HFF-Myc (cell line): ENCODE results near the gene MXD4.

ENCODE experiments used
- DNase-seq: peaks from one replicate; pipeline ENCODE4 v3.0.0-alpha.2; 2011; ENCODE audit warnings: low read depth; ENCODE audit errors: extremely low read depth
- H3K4me3 ChIP-seq: replicated peaks from 2 replicates; pipeline ENCODE4 v1.5.1; 2011; ENCODE audit warnings: low read depth, mild to moderate bottlenecking, control low read depth, low read length
- TF ChIP-seq, protein P1 (sequence below): IDR thresholded peaks from 2 replicates; pipeline ENCODE4 v1.5.1; 2012; ENCODE audit warnings: mild to moderate bottlenecking, low read depth, low read length, control low read depth; ENCODE audit errors: missing control alignments

Gene MXD4

DNA sequence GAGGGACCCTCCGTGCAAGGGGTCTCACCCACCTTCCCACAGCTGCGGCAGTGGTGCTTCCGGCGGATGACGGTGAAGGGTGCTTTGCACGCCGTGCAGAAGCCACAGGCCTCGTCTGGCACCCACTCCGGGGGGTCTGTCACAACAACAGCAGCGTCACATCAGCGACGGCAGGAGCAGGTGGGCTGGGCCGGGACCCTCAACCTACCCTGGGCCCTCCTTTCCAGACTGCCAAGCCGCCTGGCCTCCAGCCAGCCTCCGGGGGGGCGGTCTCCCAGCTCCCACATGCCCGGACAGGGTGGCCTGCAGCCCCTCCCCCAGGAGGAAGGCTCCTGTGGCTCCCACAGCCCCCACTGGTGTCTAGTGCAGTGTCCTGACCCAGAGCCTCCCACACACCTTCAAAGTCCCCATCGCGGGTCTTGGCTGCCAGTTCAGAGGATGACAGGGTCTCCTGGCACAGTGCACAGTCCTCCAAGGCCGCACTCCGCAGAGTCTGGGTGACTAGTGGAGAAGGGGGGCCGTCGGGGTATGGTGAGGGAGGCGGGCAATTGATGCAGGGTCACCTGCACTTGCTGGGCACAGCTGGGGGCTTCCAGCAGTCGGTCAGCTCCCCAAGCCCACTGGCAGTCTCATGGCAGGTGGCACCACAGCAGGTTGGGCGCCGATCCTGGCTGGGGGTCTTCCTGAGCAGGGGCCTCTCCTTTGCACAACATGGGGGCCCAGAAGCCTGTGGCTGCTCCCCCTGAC is 9.5 kb upstream of the MXD4 start:
- TF ChIP-seq, protein P1, sequence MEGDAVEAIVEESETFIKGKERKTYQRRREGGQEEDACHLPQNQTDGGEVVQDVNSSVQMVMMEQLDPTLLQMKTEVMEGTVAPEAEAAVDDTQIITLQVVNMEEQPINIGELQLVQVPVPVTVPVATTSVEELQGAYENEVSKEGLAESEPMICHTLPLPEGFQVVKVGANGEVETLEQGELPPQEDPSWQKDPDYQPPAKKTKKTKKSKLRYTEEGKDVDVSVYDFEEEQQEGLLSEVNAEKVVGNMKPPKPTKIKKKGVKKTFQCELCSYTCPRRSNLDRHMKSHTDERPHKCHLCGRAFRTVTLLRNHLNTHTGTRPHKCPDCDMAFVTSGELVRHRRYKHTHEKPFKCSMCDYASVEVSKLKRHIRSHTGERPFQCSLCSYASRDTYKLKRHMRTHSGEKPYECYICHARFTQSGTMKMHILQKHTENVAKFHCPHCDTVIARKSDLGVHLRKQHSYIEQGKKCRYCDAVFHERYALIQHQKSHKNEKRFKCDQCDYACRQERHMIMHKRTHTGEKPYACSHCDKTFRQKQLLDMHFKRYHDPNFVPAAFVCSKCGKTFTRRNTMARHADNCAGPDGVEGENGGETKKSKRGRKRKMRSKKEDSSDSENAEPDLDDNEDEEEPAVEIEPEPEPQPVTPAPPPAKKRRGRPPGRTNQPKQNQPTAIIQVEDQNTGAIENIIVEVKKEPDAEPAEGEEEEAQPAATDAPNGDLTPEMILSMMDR, result no peak
- DNase-seq, result no peak
- no peak overlapping the region for H3K4me3 ChIP-seq

DNA sequence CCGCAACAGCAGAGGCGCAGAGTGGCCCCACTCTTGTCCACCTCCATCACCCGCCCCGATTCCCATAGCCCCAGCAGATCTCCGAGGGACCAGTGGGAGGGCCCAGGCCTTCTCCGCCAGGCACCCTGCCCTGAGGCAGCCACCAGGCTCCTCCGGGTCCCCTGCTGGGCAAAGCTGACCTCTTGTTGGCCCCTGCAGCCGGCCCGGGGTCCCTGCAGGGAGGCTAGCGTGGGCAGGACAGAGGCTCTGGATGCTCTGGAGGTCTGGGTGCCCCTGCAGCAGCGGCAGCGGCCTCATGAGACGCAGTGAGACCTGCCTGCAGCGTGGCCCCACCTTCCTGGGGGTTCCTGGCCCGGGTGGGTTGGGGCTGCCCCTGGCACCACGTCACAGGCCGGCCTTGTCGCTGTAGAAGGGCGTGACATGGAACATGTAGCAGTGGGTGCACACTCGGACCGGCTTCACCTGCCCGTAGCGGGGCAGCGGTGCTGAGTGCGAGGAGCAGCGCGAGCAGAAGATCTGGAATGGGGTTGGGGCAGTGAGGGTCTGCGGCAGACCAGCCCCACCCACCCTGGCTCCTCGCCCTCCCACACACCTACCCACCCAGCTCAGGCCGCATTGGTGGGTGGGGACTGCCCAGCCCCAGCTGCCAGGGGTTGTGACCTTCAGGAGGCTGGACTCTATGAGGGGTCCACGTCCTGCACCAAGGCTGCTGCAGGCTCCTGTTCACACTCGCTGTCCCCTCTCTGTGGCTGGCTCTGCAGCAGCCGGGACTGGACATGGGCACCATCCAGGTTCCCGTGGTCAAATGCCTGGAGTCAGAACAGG is 8.6 kb upstream of the MXD4 start:
- TF ChIP-seq, protein P1, result no peak
- no peak overlapping the region for H3K4me3 ChIP-seq
- no peak for DNase-seq

DNA sequence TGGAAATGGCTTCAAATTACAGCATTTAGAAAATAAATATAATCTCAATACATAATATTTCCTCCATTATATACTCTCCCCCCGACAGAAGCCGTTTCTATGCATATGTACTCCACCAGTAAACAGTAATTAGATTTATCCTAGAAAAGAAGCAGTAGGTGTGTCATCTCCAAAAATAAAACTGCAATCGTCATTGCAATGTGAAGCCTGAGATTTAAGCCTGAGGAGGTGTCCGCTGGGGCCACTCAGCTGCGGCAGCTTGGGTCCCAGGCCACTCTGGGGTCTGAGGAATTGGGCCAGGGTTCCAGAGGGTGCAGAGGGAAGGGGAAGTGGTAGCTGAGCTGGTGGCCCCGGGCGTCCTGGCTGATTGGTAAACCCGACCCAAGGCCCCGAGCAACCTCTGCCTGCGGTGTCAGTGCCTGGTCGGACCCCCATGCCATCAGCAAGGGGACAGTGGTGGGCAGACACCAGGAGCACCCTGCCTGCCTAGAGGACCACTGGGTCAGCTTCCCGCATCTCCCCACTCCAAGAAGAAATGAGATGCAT is 7.8 kb upstream of the MXD4 start:
- no peak for DNase-seq
- TF ChIP-seq, protein P1, result no peak
- no peak overlapping the region for H3K4me3 ChIP-seq

- TF ChIP-seq, protein P1, result no peak
Observed at GRCh38 chr4:2269206-2269531, 7.3 kb upstream of the MXD4 start.

DNA sequence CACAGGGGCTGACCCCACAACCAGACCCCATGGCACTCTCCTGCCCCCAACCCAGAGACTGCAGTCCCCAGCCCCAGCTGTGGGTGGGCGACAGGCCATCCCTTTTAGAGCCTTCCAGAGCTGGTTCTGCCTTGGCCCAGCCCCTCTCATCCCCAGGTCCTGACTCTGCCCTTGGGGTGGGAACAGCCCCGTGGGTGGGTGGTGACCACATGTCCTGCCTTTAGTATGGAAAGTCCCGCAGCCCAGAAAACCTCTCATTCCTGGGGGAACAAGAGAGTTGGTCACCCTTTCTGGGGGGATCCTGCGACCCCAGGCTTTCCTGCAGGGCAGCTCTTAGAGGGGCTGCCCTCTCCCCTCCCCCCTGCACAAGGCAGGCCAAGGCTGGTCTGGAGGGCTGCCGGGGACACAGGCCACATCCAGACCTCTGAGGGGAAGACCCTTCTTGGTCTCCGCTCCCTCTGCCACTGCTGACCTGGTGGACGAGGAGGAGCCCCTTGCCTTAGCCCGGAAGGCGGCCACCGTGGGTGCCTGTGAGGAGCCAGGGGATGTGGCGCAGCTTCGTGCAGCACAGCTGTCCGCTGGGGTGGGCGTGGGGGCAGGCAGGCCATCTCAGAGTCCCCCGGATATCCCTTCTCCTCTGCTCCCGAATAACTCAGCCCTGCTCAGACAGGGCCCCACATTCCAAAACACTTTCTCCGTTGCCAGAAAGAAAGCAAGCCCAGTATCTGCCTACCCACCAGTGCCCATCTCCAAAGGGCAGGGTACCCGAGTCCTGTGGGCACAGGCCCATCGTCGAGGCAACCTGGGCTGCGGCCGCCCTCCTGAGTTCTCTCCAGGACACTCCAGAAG is 6.7 kb upstream of the MXD4 start:
- DNase-seq, result no peak
- TF ChIP-seq, protein P1, result no peak
- no peak overlapping the region for H3K4me3 ChIP-seq

More at GRCh38 chr4:2269206-2269531, 7.3 kb upstream of the MXD4 start:
- no peak for DNase-seq
- H3K4me3 ChIP-seq, result no peak overlapping the region

- TF ChIP-seq, protein P1, result no peak
- DNase-seq, result no peak
Observed at GRCh38 chr4:2267841-2268240, 5.9 kb upstream of the MXD4 start.

More at GRCh38 chr4:2267841-2268240, 5.9 kb upstream of the MXD4 start:
- no peak overlapping the region for H3K4me3 ChIP-seq
